Measurements from ENCODE around the gene PACS1. TPM values are rescaled to one million over a fixed set of nuclear protein-coding genes. Genes with fewer than 3 reads are reported as not detected.
"Not testable (repeated sequence)": the region's sequence is repeated elsewhere in the genome, so short reads cannot be mapped to it uniquely, and the experiment has no call there.

PACS1 gene
- total RNA-seq, 4 donors from 2014 or later: 37.1 to 97.8 (median 54.3) TPM

DNA sequence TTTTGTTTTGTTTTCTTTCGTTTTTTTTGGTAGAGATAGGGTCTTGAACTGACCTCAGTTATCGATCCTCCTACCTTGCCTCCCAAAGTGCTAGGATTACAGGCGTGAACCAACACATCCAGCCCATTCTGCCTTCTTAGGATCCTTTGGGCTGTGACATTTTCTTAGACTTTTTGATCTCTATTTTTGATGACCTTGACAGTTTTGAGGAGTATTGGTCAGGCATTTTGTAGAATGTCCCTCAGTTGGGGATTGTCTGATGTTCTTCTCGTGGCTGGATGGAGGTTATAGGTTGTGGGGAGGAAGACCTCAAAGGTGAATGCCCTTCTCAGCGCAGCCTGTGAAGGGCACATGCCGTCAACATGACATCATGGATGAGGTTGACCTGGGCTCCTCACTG, 178.8 kb downstream of the PACS1 start:
- DNase-seq (ENCODE audit: extremely low spot score): no peak
- Histone ChIP-seq H3K4me3 (no peak overlapping the region), H3K4me1 (no peaks in the 10 kb centered on the region), H3K36me3 (peaks cover 0 to 45% (median 23%) of the 10 kb centered on the region in 4 donors), H3K9me3 (no peaks in the 10 kb centered on the region), H3K27me3 (no peaks in the 10 kb centered on the region), H3K27ac (replicated peaks in 1 of 4) (no peak overlapping the region)
- intact Hi-C loops (cut with DNase I): no loop called here
- TF ChIP-seq POLR2A (IDR thresholded peaks at IDR 0.05; ENCODE audit: low read depth) (no peak), POLR2AphosphoS5 (IDR thresholded peaks at IDR 0.05) (no peak)
- TF ChIP-seq, protein P1, sequence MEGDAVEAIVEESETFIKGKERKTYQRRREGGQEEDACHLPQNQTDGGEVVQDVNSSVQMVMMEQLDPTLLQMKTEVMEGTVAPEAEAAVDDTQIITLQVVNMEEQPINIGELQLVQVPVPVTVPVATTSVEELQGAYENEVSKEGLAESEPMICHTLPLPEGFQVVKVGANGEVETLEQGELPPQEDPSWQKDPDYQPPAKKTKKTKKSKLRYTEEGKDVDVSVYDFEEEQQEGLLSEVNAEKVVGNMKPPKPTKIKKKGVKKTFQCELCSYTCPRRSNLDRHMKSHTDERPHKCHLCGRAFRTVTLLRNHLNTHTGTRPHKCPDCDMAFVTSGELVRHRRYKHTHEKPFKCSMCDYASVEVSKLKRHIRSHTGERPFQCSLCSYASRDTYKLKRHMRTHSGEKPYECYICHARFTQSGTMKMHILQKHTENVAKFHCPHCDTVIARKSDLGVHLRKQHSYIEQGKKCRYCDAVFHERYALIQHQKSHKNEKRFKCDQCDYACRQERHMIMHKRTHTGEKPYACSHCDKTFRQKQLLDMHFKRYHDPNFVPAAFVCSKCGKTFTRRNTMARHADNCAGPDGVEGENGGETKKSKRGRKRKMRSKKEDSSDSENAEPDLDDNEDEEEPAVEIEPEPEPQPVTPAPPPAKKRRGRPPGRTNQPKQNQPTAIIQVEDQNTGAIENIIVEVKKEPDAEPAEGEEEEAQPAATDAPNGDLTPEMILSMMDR (IDR thresholded peaks at IDR 0.05): no peak
- 86% methylated on average over 5 of the region's 6 CpGs for WGBS

- peaks cover 0 to 23% (median 5%) of the 10 kb centered on the region in 4 donors for H3K36me3 ChIP-seq
- H3K9me3 ChIP-seq: no peaks in the 10 kb centered on the region
- DNase-seq (ENCODE audit: extremely low spot score): no peak
- intact Hi-C loops (cut with DNase I): no loop called here
- no peak overlapping the region for H3K4me3 ChIP-seq
- peaks cover 2 to 6% (median 5%) of the 10 kb centered on the region in 4 donors for H3K4me1 ChIP-seq
- no peaks in the 10 kb centered on the region for H3K27me3 ChIP-seq
- TF ChIP-seq POLR2A (IDR thresholded peaks at IDR 0.05; ENCODE audit: low read depth) (no peak), EP300 (IDR thresholded peaks at IDR 0.05) (no peak), POLR2AphosphoS5 (IDR thresholded peaks at IDR 0.05) (no peak)
- TF ChIP-seq, protein P1 (IDR thresholded peaks at IDR 0.05): no peak
- no peak overlapping the region for H3K27ac ChIP-seq (replicated peaks in 1 of 4)
- 67% methylated on average over 7 of the region's 7 CpGs for WGBS
These were observed 181.7 kb downstream of the PACS1 start for GRCh38 chr11:66251809-66252208.

DNA sequence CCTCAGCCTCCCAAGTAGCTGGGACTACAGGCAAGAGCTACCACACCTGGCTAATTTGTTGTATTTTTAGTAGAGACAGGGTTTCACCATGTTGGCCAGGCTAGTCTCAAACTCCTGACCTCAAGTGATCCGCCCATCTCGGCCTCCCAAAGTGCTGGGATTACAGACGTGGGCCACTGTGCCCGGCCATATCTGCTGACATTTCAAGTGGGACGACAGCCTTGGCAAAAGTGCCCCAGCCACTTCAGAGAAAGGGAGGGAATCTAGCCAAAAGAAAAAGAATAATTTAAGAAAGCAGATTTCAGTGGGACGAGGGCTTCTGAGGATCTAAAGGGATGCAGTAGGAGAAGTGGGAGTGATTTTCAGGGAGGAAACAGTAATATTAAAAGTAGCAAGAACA, 183.0 kb downstream of the PACS1 start:
- H3K9me3 ChIP-seq; DNase-seq (ENCODE audit: extremely low spot score): not testable (repeated sequence)
- H3K4me1 ChIP-seq: peaks cover 7 to 11% (median 9%) of the 10 kb centered on the region in 4 donors

GRCh38 chr11:66258473-66258893, 188.4 kb downstream of the PACS1 start:
- no peak for DNase-seq (ENCODE audit: extremely low spot score)
- WGBS: 11% methylated on average over 2 of the region's 28 CpGs
- peaks cover 14 to 23% (median 21%) of the 10 kb centered on the region in 4 donors for H3K4me1 ChIP-seq

More for the DNA sequence above, 183.0 kb downstream of the PACS1 start:
- intact Hi-C loops (cut with DNase I); H3K27me3 ChIP-seq; H3K4me3 ChIP-seq; H3K27ac ChIP-seq (replicated peaks in 1 of 4): not testable (repeated sequence)
- WGBS: 83% methylated on average over 6 of the region's 6 CpGs
- H3K36me3 ChIP-seq: peaks cover 0 to 18% (median 5%) of the 10 kb centered on the region in 4 donors

DNA sequence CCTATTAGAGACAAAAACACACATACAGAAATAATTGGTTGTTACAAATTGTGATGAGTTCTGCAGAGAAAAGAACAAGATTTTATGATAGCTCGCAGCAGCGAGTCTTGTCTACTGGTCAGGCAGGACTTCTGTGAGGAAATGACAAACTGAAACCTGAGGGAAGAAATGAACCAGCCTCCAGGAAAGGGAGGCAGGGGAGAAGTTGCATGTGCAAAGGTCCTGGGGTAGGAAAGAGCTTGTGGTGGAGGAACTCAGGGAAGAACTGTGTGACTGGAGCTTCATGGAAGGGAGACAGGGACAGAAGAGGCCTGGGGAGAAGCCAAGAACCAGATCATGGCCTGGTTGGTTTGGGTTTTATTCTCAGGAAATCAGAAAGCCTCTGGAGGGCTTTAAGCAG, 189.2 kb downstream of the PACS1 start:
- Histone ChIP-seq H3K9me3 (no peaks in the 10 kb centered on the region), H3K27me3 (no peaks in the 10 kb centered on the region), H3K4me3 (no peak overlapping the region), H3K27ac (replicated peaks in 1 of 4) (no peak overlapping the region), H3K4me1 (peaks cover 14 to 23% (median 21%) of the 10 kb centered on the region in 4 donors), H3K36me3 (peaks cover 10 to 52% (median 46%) of the 10 kb centered on the region in 4 donors)
- no peak for TF ChIP-seq EP300 (IDR thresholded peaks at IDR 0.05)
- TF ChIP-seq, protein P1 (IDR thresholded peaks at IDR 0.05): no peak
- no peak for TF ChIP-seq POLR2A (IDR thresholded peaks at IDR 0.05; ENCODE audit: low read depth)
- no peak for TF ChIP-seq POLR2AphosphoS5 (IDR thresholded peaks at IDR 0.05)
- no peak for DNase-seq (ENCODE audit: extremely low spot score)
- 98% methylated on average over 2 of the region's 2 CpGs for WGBS
- intact Hi-C loops (cut with DNase I): no loop called here

More at GRCh38 chr11:66258473-66258893, 188.4 kb downstream of the PACS1 start:
- intact Hi-C loops (cut with DNase I): loop anchor here (1.0 kb wide), 1 partner anchor 38 kb away; no protein-coding TSS in a partner anchor
- peak overlapping the region; percentile 82 to 100 (median 90) for H3K4me3 ChIP-seq
- no peaks in the 10 kb centered on the region for H3K27me3 ChIP-seq
- H3K36me3 ChIP-seq: peaks cover 10 to 45% (median 40%) of the 10 kb centered on the region in 4 donors
- no peaks in the 10 kb centered on the region for H3K9me3 ChIP-seq
- TF ChIP-seq POLR2A (IDR thresholded peaks at IDR 0.05; ENCODE audit: low read depth): no peak
- TF ChIP-seq, protein P1 (IDR thresholded peaks at IDR 0.05): peak in 1 of 3 experiments; percentile 2
- peak overlapping the region; percentile 83 to 89 (median 86) for H3K27ac ChIP-seq (replicated peaks in 1 of 4)
